HepG2 (cell line): ENCODE measurements around the gene GDF7. TPM values are rescaled to one million over a fixed set of nuclear protein-coding genes. Genes with fewer than 3 reads are reported as not detected.

Source experiments
- FOSL1 ChIP-seq: sonication (generic); formaldehyde crosslinking; IDR thresholded peaks from 2 replicates; pipeline ENCODE4 v1.9.0; 2021; ENCODE audit warnings: missing genetic modification reagents, borderline replicate concordance
- FOXP1 ChIP-seq, 2 experiments: fragments of 450-650 bp in 1 of 2; IDR thresholded peaks; 2 replicates each; pipeline ENCODE4 v1.6.1; 2017 to 2018; ENCODE audit warnings: antibody characterized with exemption in 1 of 2
- GTF2F1 ChIP-seq: fragments of 150-350 bp; IDR thresholded peaks from 2 replicates; pipeline ENCODE4 v1.6.1; 2014; ENCODE audit warnings: low read length
- IKZF4 ChIP-seq: sonication (generic); formaldehyde crosslinking; IDR thresholded peaks from 2 replicates; pipeline ENCODE4 v1.5.1; 2020; ENCODE audit warnings: borderline replicate concordance, mild to moderate bottlenecking, low read depth, missing genetic modification reagents; ENCODE audit errors: not compliant biosample characterization
- MBD4 ChIP-seq: IDR thresholded peaks from 2 replicates; pipeline ENCODE4 v1.6.1; 2012; ENCODE audit warnings: low read length, inconsistent platforms, borderline replicate concordance
- NAIF1 ChIP-seq: sonication (generic); formaldehyde crosslinking; IDR thresholded peaks from 2 replicates; pipeline ENCODE4 v1.5.0; 2020; ENCODE audit warnings: mild to moderate bottlenecking, missing genetic modification reagents, borderline replicate concordance
- PBX3 ChIP-seq: sonication (generic); formaldehyde crosslinking; IDR thresholded peaks from 2 replicates; pipeline ENCODE4 v1.8.1; 2023; ENCODE audit warnings: missing genetic modification reagents, inconsistent platforms, borderline replicate concordance
- RERE ChIP-seq: IDR thresholded peaks from 2 replicates; pipeline ENCODE4 v1.6.1; 2016; ENCODE audit warnings: low read depth, missing genetic modification reagents, missing compliant biosample characterization
- SOX5 ChIP-seq: IDR thresholded peaks from 2 replicates; pipeline ENCODE4 v1.6.1; 2016; ENCODE audit warnings: borderline replicate concordance
- SP4 ChIP-seq: sonication (generic); formaldehyde crosslinking; IDR thresholded peaks from 2 replicates; pipeline ENCODE4 v1.8.1; 2023; ENCODE audit warnings: mild to moderate bottlenecking, missing genetic modification reagents
- THYN1 ChIP-seq: sonication (generic); formaldehyde crosslinking; IDR thresholded peaks from 2 replicates; pipeline ENCODE4 v1.8.1; 2023; ENCODE audit warnings: low read depth, mild to moderate bottlenecking, moderate library complexity, missing genetic modification reagents, borderline replicate concordance
- ZBTB7B ChIP-seq: sonication (generic); formaldehyde crosslinking; IDR thresholded peaks from 2 replicates; pipeline ENCODE4 v1.4.0; 2020; ENCODE audit warnings: missing genetic modification reagents
- ZNF18 ChIP-seq: sonication (generic); formaldehyde crosslinking; IDR thresholded peaks from 2 replicates; pipeline ENCODE4 v1.8.0; 2022; ENCODE audit warnings: mild to moderate bottlenecking, missing genetic modification reagents; ENCODE audit not compliant: insufficient replicate concordance
- ZNF180 ChIP-seq: sonication (generic); formaldehyde crosslinking; IDR thresholded peaks from 2 replicates; pipeline ENCODE4 v1.4.0; 2020; ENCODE audit warnings: low read depth, missing genetic modification reagents, borderline replicate concordance
- ZNF260 ChIP-seq: sonication (generic); formaldehyde crosslinking; IDR thresholded peaks from 2 replicates; pipeline ENCODE4 v1.4.0; 2020; ENCODE audit warnings: missing genetic modification reagents, low read depth, mild to moderate bottlenecking, borderline replicate concordance
- ZNF574 ChIP-seq: sonication (generic); formaldehyde crosslinking; IDR thresholded peaks from 2 replicates; pipeline ENCODE4 v1.4.0; 2020; ENCODE audit warnings: missing genetic modification reagents
- ZNF776 ChIP-seq: sonication (generic); formaldehyde crosslinking; IDR thresholded peaks from 2 replicates; pipeline ENCODE4 v1.4.0; 2020; ENCODE audit warnings: mild to moderate bottlenecking, missing genetic modification reagents
- ZZZ3 ChIP-seq: sonication (generic); formaldehyde crosslinking; IDR thresholded peaks from 2 replicates; pipeline ENCODE4 v1.4.0; 2020; ENCODE audit warnings: missing genetic modification reagents, mild to moderate bottlenecking, borderline replicate concordance
- polyA plus RNA-seq, 8 experiments: library from polyadenylated mRNA; depleted of rRNA in 3 of 8; stranded (reverse) in 7 of 8; unstranded in 1 of 8; fragments of >200 nt; fragmentation: Illumina TruSeq in 4 of 8; extraction: Trizol in 4 of 8; gene quantifications; 2 replicates each; pipeline versions ENCODE4 v1.2.1 to v1.2.3, GENCODE V29; 2011 to 2016; ENCODE audit warnings: low read depth in 4 of 8, missing spikeins in 1 of 8, mixed read lengths in 1 of 8; ENCODE audit not compliant: insufficient read depth in 1 of 8
- total RNA-seq, 5 experiments: library from RNA; depleted of rRNA; stranded (reverse); fragments of >200 nt; fragmentation: Illumina TruSeq; extraction: Trizol; gene quantifications; 2 replicates each; pipeline ENCODE4 v1.2.3, GENCODE V29; 2016; ENCODE audit warnings: low read depth in 1 of 5

GDF7 gene
- total and polyA plus RNA-seq, 2 of the 13 experiments (the other 11 are each of a cell fraction or from before 2014, with no cell fraction given): 1.6 to 15.0 TPM

- TF ChIP-seq THYN1 (no peak), FOXP1 (IDR thresholded peaks at IDR 0.05) (no peak), FOXP1 (CRISPR knock-in tag; IDR thresholded peaks at IDR 0.05) (no peak), ZBTB7B (CRISPR knock-in tag) (no peak), FOSL1 (CRISPR knock-in tag) (no peak), ZNF574 (CRISPR knock-in tag) (peak; percentile 63), ZNF260 (CRISPR knock-in tag) (no peak), PBX3 (CRISPR knock-in tag) (no peak), ZNF18 (CRISPR knock-in tag) (no peak), ZNF776 (CRISPR knock-in tag) (0 out of 2 replicates have a peak, but pooled peaks have one; percentile 34), SOX5 (peak; percentile 39; the same call in 1 of the 2 replicates), GTF2F1 (no peak), IKZF4 (CRISPR knock-in tag) (no peak), SP4 (0 out of 2 replicates have a peak, but pooled peaks have one; percentile 17), RERE (CRISPR knock-in tag) (no peak), ZZZ3 (CRISPR knock-in tag) (no peak), NAIF1 (CRISPR knock-in tag) (no peak), MBD4 (no peak), ZNF180 (CRISPR knock-in tag) (no peak)
Observed at GRCh38 chr2:20617892-20618467, 49.0 kb upstream of the GDF7 start (continued).
